SU-DHL-6 (cell line): Measurements from ENCODE around the gene CLEC9A.

ENCODE experiments used
- CTCF ChIP-seq: fragments of 200-600 bp; sonication (generic); IDR thresholded peaks from one replicate; pipeline ENCODE4 v1.5.1; 2017; ENCODE audit warnings: antibody characterized with exemption, mild to moderate bottlenecking, low read length, moderate library complexity; ENCODE audit not compliant: insufficient read depth, poor library complexity, severe bottlenecking
- EZH2phosphoT487 ChIP-seq: fragments of 200-600 bp; sonication (generic), shearing (Covaris generic); conservative IDR thresholded peaks from 2 replicates; pipeline ENCODE4 v1.6.1; 2018; ENCODE audit warnings: mild to moderate bottlenecking, antibody characterized with exemption, low read length, moderate library complexity, mixed read lengths

GRCh38 chr12:10072131-10072530 lies 41.6 kb downstream of the CLEC9A start:
- TF ChIP-seq CTCF = no peak
- no peak for TF ChIP-seq EZH2phosphoT487
